HepG2 (cell line): ENCODE data around the gene C6orf136. TPM values are rescaled to one million over a fixed set of nuclear protein-coding genes. Genes with fewer than 3 reads are reported as not detected.

Experiments used
- ARNT2 ChIP-seq: sonication (generic); formaldehyde crosslinking; IDR thresholded peaks from 2 replicates; pipeline ENCODE4 v1.8.0; 2022; ENCODE audit warnings: mild to moderate bottlenecking, low read depth, missing genetic modification reagents, moderate library complexity
- CENPX ChIP-seq: sonication (generic); formaldehyde crosslinking; IDR thresholded peaks from 2 replicates; pipeline ENCODE4 v1.9.0; 2021; ENCODE audit warnings: mild to moderate bottlenecking, missing genetic modification reagents, moderate library complexity
- ETS1 ChIP-seq: sonication (generic); formaldehyde crosslinking; IDR thresholded peaks from 2 replicates; pipeline ENCODE4 v1.4.0; 2020; ENCODE audit warnings: missing genetic modification reagents
- IRF9 ChIP-seq: sonication (generic); formaldehyde crosslinking; IDR thresholded peaks from 2 replicates; pipeline ENCODE4 v1.8.0; 2022; ENCODE audit warnings: missing genetic modification reagents, mild to moderate bottlenecking, borderline replicate concordance
- MXD1 ChIP-seq: sonication (generic); formaldehyde crosslinking; IDR thresholded peaks from 2 replicates; pipeline ENCODE4 v1.4.0; 2020; ENCODE audit warnings: mild to moderate bottlenecking, missing genetic modification reagents
- NBN ChIP-seq: fragments of 450-650 bp; conservative IDR thresholded peaks from 2 replicates; pipeline ENCODE4 v1.6.1; 2017
- NCOA2 ChIP-seq: sonication (generic); formaldehyde crosslinking; IDR thresholded peaks from 2 replicates; pipeline ENCODE4 v1.8.0; 2022; ENCODE audit warnings: inconsistent platforms
- NONO ChIP-seq, 2 experiments: fragments of 450-650 bp in 1 of 2; sonication (generic) in 1 of 2; formaldehyde crosslinking in 1 of 2; IDR thresholded peaks in 1 of 2; conservative IDR thresholded peaks in 1 of 2; 2 replicates each; pipeline versions ENCODE4 v1.6.1 to v1.8.0; 2017 to 2022; ENCODE audit warnings: mild to moderate bottlenecking in 1 of 2, missing genetic modification reagents in 1 of 2, moderate library complexity in 1 of 2
- RXRA ChIP-seq: sonication (generic); formaldehyde crosslinking; IDR thresholded peaks from 2 replicates; pipeline ENCODE4 v1.5.1; 2020; ENCODE audit warnings: missing genetic modification reagents
- SALL2 ChIP-seq: sonication (generic); formaldehyde crosslinking; IDR thresholded peaks from 2 replicates; pipeline ENCODE4 v1.8.1; 2023; ENCODE audit warnings: mild to moderate bottlenecking, missing genetic modification reagents, inconsistent platforms
- TAF15 ChIP-seq: fragments of 200-400 bp; formaldehyde crosslinking; IDR thresholded peaks from one replicate; pipeline ENCODE4 v1.6.1; 2018; ENCODE audit warnings: mild to moderate bottlenecking, low read depth, low read length; ENCODE audit not compliant: poor library complexity, severe bottlenecking
- THAP11 ChIP-seq: IDR thresholded peaks from 2 replicates; pipeline ENCODE4 v1.6.1; 2016; ENCODE audit warnings: missing biosample characterization, missing genetic modification reagents
- WIZ ChIP-seq: sonication (generic); formaldehyde crosslinking; IDR thresholded peaks from 2 replicates; pipeline ENCODE4 v1.5.1; 2020; ENCODE audit warnings: mild to moderate bottlenecking, missing genetic modification reagents
- ZNF318 ChIP-seq: sonication (generic); formaldehyde crosslinking; IDR thresholded peaks from 2 replicates; pipeline ENCODE4 v1.4.0; 2020; ENCODE audit warnings: mild to moderate bottlenecking, missing genetic modification reagents
- ZNF329 ChIP-seq: sonication (generic); formaldehyde crosslinking; IDR thresholded peaks from 2 replicates; pipeline ENCODE4 v1.9.0; 2021; ENCODE audit warnings: low read depth, mild to moderate bottlenecking, missing genetic modification reagents
- ZNF616 ChIP-seq: sonication (generic); formaldehyde crosslinking; IDR thresholded peaks from 2 replicates; pipeline ENCODE4 v1.5.0; 2020; ENCODE audit warnings: low read depth, mild to moderate bottlenecking, missing genetic modification reagents
- ZNF773 ChIP-seq: sonication (generic); formaldehyde crosslinking; IDR thresholded peaks from 2 replicates; pipeline ENCODE4 v1.4.0; 2020; ENCODE audit warnings: missing genetic modification reagents, borderline replicate concordance
- polyA plus RNA-seq, 8 experiments: library from polyadenylated mRNA; depleted of rRNA in 3 of 8; stranded (reverse) in 7 of 8; unstranded in 1 of 8; fragments of >200 nt; fragmentation: Illumina TruSeq in 4 of 8; extraction: Trizol in 4 of 8; gene quantifications; 2 replicates each; pipeline versions ENCODE4 v1.2.1 to v1.2.3, GENCODE V29; 2011 to 2016; ENCODE audit warnings: low read depth in 4 of 8, missing spikeins in 1 of 8, mixed read lengths in 1 of 8; ENCODE audit not compliant: insufficient read depth in 1 of 8
- total RNA-seq, 5 experiments: library from RNA; depleted of rRNA; stranded (reverse); fragments of >200 nt; fragmentation: Illumina TruSeq; extraction: Trizol; gene quantifications; 2 replicates each; pipeline ENCODE4 v1.2.3, GENCODE V29; 2016; ENCODE audit warnings: low read depth in 1 of 5

The C6orf136 gene
- total and polyA plus RNA-seq, 2 of the 13 experiments (the other 11 are each of a cell fraction or from before 2014, with no cell fraction given) = 12.0 to 26.2 TPM

- TF ChIP-seq CENPX (CRISPR knock-in tag) = no peak
- peak; percentile 48; the same call in 1 of the 2 replicates for TF ChIP-seq ZNF329 (CRISPR knock-in tag)
- TF ChIP-seq IRF9 = peak; percentile 38; the same call in 1 of the 2 replicates
- no peak for TF ChIP-seq NBN
- TF ChIP-seq WIZ = peak; percentile 92
- peak; percentile 90 for TF ChIP-seq NCOA2
- peak; percentile 75; the same call in 1 of the 2 replicates for TF ChIP-seq ZNF318 (CRISPR knock-in tag)
- TF ChIP-seq THAP11 (CRISPR knock-in tag) = peak; percentile 86
- TF ChIP-seq SALL2 (CRISPR knock-in tag) = no peak
- TF ChIP-seq MXD1 (CRISPR knock-in tag) = no peak
- TF ChIP-seq RXRA = peak; percentile 91
- no peak for TF ChIP-seq TAF15
- TF ChIP-seq ARNT2 (CRISPR knock-in tag) = no peak; the same call in 1 of the 2 replicates
- TF ChIP-seq ZNF616 (CRISPR knock-in tag) = no peak; the same call in 1 of the 2 replicates
- no peak for TF ChIP-seq ETS1 (CRISPR knock-in tag)
- TF ChIP-seq NONO (IDR thresholded peaks at IDR 0.05) = no peak
- peak; percentile 97 for TF ChIP-seq NONO (CRISPR knock-in tag; conservative IDR thresholded peaks at IDR 0.05)
- peak; percentile 70; the same call in 1 of the 2 replicates for TF ChIP-seq ZNF773
Observed at GRCh38 chr6:30654798-30655742, 8.1 kb downstream of the C6orf136 start (continued).
